NT2/D1 (cell line): Measurements from ENCODE around the gene OR5V1.

Experiments
- YY1 ChIP-seq: IDR thresholded peaks from 2 replicates; pipeline ENCODE4 v1.6.1; 2011; ENCODE audit not compliant: insufficient read length, insufficient read depth
- ZNF274 ChIP-seq: IDR thresholded peaks from 2 replicates; pipeline ENCODE4 v1.6.1; 2011; ENCODE audit warnings: mild to moderate bottlenecking, low read depth, low read length

- TF ChIP-seq ZNF274 (no peak), YY1 (no peak)
Measured at GRCh38 chr6:29368765-29369164, at the start of gene OR5V1.
